ENCODE data around the gene MRC2.

GRCh38 chr17:62738281-62738680 is 110.8 kb downstream of the MRC2 start:
- no peak for TF ChIP-seq POLR2A (IDR thresholded peaks at IDR 0.05)
- no peak for TF ChIP-seq CTCF (IDR thresholded peaks at IDR 0.05)

Measured in gastroesophageal sphincter (tissue), 3 donors.